LHCN-M2 (cell line): ENCODE results near the gene ZNF414. TPM values are rescaled to one million over a fixed set of nuclear protein-coding genes. Genes with fewer than 3 reads are reported as not detected.

Source experiments
- DNase-seq: peaks from one replicate; pipeline ENCODE4 v3.0.0-alpha.2; 2012; ENCODE audit warnings: low read depth
- total RNA-seq: library from RNA; depleted of rRNA; stranded (reverse); fragments of >200 nt; gene quantifications from 2 replicates; pipeline ENCODE4 v1.2.3, GENCODE V29; 2014

The ZNF414 gene
- total RNA-seq, 1 experiment from 2014 or later, result 9.1 TPM

- no peak for DNase-seq
These were observed 23.1 kb downstream of the ZNF414 start for GRCh38 chr19:8490873-8491272.

GRCh38 chr19:8490395-8490760, 23.6 kb downstream of the ZNF414 start:
- DNase-seq, result no peak

- DNase-seq, result no peak
These were observed 24.2 kb downstream of the ZNF414 start for GRCh38 chr19:8489561-8490394.

DNA sequence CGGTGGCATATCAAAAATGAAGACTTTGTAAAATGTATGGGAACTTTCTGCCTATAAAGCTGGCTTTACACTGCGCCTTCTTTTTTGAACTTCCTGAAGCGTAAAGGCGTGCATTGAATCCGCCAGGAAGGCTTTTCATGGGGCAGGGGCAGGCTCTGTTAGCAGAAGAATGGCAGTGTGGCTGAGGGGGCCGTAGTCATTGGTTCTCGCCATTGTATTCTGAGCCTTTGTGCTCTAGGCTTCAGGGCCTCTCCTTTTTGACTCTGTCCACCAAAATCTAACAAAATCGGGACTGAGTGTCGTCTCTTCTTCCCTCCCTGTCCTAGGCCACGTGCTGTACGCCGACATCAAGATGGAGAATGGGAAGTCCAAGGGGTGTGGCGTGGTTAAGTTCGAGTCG, 25.6 kb downstream of the ZNF414 start:
- DNase-seq, result no peak

GRCh38 chr19:8487137-8487851, 26.7 kb downstream of the ZNF414 start:
- DNase-seq, result no peak

DNA sequence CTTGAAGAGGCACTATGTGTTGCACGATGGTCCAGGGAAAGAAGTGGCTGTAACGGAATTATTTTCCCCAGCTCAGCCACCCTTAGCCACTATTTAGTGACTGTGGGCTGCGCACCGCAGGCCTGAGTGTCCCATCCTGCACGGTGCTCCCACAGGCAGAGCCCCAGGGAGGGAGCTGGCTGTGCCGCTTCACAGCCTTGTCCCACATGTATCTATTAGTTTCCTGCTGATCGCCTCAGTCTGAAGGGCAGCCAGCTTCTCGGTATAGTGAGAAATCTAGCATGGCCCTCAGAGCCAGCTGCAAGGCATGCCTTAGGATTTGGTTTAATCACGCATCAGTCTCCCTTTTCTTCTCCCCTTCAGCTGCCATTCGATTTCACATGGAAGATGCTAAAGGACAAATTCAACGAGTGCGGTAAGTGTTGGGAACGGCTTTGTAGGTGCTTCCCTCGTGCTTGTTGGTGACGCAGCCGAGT, 27.3 kb downstream of the ZNF414 start:
- no peak for DNase-seq

- no peak for DNase-seq
These were observed 28.2 kb downstream of the ZNF414 start for GRCh38 chr19:8485561-8486371.

GRCh38 chr19:8484331-8484894, 29.6 kb downstream of the ZNF414 start:
- DNase-seq, result no peak

- DNase-seq, result no peak
These were observed 30.8 kb downstream of the ZNF414 start for GRCh38 chr19:8483165-8483564.

DNA sequence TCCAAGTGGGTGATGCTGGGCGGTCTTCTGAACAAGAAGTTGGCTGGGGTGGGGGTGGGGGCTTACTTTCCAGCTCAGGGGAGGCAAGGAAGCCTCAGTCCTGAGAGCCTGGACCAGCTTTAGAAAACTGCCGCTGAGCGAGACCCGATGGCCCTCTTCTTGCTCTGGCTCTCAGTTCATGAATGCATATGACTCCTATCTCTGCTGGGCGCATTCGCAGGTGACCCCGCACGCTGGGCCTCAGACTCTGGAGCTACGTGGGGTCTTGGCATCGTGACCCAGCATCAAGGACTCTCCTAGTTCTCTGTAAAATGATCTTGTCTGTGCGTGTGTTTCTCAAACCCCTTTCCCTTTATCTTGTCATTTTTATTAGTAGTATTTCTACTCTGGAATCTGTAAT, 31.3 kb downstream of the ZNF414 start:
- no peak for DNase-seq

DNA sequence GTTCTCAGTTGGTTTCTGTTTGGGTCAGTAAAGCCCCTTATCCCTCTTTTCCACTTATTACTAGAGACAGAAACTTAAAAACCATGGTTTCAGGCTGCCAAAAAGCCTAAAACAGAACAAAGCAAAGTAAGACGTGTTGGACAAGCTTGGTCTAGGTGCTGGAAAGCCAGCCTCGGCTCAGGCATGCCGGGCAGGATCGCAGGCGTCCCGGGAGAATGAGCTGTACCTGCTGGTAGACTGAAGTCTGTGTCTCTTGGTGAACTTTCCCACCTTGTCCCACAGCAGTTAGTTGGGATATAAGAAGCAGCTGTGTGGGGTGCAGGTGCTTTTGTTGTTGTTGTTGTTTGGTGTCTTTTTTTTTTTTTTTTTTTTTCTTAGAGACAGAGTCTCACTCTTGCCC, 32.4 kb downstream of the ZNF414 start:
- DNase-seq, result no peak

DNA sequence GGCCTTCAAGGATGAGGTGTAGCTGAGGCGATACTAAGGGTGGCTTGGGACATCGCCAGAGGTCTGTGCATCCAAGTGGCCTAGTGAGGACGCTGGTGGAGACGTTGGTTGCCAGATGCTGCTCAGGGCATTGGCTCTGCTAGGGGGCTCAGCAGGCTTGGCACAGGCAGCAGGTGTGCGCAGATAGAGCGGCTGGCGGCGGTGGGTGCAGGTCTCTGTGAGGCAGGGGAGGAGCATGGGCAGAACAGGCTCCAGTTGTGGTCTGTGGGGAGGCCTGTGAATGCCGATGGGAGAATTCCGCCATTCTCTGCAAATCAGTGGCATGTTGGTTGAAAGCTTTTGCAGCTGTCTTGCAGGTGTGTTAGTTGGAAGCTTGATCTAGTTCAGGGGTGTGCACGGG, 32.8 kb downstream of the ZNF414 start:
- DNase-seq, result no peak

DNA sequence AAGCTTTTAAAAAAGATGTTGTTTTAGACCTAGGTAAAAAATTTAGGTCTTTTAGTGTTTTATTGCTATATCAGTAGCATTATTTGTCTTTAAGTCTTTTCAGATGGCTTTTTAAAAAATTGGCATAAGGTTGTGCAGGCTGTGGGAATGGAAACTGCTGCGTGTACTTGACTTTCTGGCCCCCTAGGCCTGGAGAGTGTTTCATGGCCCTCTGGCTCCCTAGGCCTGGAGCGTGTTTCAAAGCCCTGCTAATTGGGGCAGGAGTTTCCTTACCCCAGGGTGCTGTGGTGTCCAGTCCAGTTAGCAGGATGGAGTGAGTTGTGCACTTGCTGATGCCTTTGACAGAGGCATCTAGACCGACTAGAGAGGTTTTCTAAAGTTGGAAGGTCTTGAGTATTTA, 35.4 kb downstream of the ZNF414 start:
- DNase-seq, result no peak

- DNase-seq, result no peak
These were observed 36.1 kb downstream of the ZNF414 start for GRCh38 chr19:8477889-8478288.

DNA sequence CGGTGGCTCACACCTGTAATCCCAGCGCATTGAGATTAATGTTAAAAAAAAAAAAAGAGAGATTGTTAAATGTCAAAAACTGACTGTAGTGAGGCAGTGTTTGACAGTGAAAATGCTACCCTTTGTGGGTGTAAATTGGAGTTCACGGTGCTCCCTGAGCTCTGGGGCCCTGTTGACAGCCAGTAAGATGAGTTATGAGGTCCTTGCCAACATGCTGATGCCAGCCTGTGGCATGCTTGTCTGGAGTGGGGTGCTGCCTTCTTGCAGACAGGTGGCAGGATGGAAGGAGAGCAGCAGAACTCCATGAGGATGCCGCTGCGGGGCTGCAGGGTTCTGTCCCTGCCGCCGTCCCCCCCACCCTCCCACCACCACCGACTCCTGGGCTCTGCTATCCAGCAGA, 37.4 kb downstream of the ZNF414 start:
- DNase-seq, result no peak

DNA sequence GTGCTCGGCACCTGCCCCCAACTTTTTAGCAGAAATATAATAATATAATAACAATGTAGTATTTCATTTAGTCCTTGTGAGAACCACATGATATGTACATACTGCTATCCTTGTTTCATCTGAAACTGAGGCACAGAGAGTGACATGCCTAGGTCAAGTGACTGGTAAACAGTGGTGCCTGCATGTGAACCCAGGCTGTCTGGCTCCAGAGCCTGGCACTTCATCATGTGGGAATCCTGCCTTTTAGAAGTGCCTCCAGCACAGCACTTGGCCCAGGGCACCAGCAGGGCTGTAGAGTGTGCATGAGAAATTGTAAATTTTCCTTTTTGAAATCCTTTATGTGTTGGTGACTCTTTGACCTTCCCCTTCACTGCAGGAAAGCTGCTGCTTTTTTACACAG, 39.0 kb downstream of the ZNF414 start:
- no peak for DNase-seq

- DNase-seq, result no peak
These were observed 40.1 kb downstream of the ZNF414 start for GRCh38 chr19:8473648-8474476.

GRCh38 chr19:8469613-8470368, 44.2 kb downstream of the ZNF414 start:
- no peak for DNase-seq

- DNase-seq, result no peak
These were observed 45.1 kb downstream of the ZNF414 start for GRCh38 chr19:8468761-8469373.

DNA sequence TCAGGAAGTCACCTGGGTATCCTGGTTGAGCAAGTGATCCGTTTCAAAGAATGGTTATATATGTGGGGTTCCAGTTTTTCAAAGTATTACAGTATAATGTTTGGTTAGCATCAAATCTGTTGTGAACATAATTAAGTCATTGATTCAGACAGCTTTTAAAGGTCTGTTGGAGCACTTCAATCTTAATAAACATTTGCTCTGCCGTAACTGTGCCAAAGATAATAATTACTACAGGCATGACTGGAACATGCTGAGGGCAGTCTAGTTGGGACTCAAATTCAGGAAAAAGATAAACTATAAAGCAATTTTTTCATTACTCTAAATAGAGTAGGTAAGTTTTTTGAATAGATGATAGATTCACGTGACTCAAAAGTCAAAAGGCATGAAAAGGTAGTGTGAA, 45.8 kb downstream of the ZNF414 start:
- no peak for DNase-seq
